ENCODE data around the gene RXFP1.
A peak's percentile ranks its signal among the peaks of the same experiment; 100 is the strongest.

DNA sequence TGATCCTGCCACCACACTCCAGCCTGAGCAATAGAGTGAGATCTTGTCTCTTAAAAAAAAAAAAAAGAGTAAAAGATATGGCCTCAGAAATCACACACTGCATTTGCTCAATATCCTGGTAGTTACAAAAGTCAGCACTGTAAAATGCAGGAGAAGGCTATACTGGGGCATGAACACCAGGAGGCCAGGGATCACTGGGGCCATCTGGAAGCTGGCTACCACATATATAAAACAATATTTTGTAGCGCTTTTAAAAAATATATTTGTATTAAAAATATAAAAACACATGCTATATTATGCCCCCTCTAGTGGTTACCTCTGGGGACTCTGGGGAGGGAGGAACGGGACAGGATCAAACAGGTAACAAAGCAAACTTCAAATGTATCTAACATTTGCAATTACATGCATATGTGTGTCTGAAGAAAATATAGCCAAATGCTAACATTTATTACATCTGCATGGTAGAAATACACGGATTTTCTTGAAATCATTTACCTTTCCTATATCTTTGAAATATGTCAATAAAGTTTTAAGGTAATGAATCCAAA is 146.0 kb downstream of the RXFP1 start:
- TF ChIP-seq CTCF (conservative IDR thresholded peaks at IDR 0.05; ENCODE audit: low read length) (peak; percentile 70), EZH2phosphoT487 (IDR thresholded peaks at IDR 0.05; ENCODE audit: borderline replicate concordance) (no peak)

Data from Loucy (cell line).